Measurements from ENCODE around the gene CFTR. TPM values are rescaled to one million over a fixed set of nuclear protein-coding genes. Genes with fewer than 3 reads are reported as not detected.

CFTR gene
- total RNA-seq, 1 donor from 2014 or later, result 0.18 TPM

GRCh38 chr7:117564627-117565026, 84.8 kb downstream of the CFTR start:
- no peaks in the 10 kb centered on the region for H3K36me3 Mint-ChIP-seq (ENCODE audit: low read depth, unreplicated experiment)
- no peaks in the 10 kb centered on the region for H3K4me1 Mint-ChIP-seq (ENCODE audit: unreplicated experiment)
- no peak for TF ChIP-seq CTCF (IDR thresholded peaks at IDR 0.05; ENCODE audit: unreplicated experiment)
- no peak overlapping the region for H3K4me3 Mint-ChIP-seq (ENCODE audit: unreplicated experiment)
- DNase-seq (ENCODE audit: low spot score), result no peak
- H3K9me3 Mint-ChIP-seq (ENCODE audit: unreplicated experiment), result no peaks in the 10 kb centered on the region
- no peaks in the 10 kb centered on the region for H3K27me3 Mint-ChIP-seq (ENCODE audit: unreplicated experiment)
- H3K27ac Mint-ChIP-seq (ENCODE audit: unreplicated experiment), result no peak overlapping the region

GRCh38 chr7:117565226-117565625, 85.4 kb downstream of the CFTR start:
- no peaks in the 10 kb centered on the region for H3K4me1 Mint-ChIP-seq (ENCODE audit: unreplicated experiment)
- H3K4me3 Mint-ChIP-seq (ENCODE audit: unreplicated experiment), result no peak overlapping the region
- H3K27me3 Mint-ChIP-seq (ENCODE audit: unreplicated experiment), result no peaks in the 10 kb centered on the region
- no peak for TF ChIP-seq CTCF (IDR thresholded peaks at IDR 0.05; ENCODE audit: unreplicated experiment)
- DNase-seq (ENCODE audit: low spot score), result no peak
- H3K9me3 Mint-ChIP-seq (ENCODE audit: unreplicated experiment), result no peaks in the 10 kb centered on the region
- no peak overlapping the region for H3K27ac Mint-ChIP-seq (ENCODE audit: unreplicated experiment)
- no peaks in the 10 kb centered on the region for H3K36me3 Mint-ChIP-seq (ENCODE audit: low read depth, unreplicated experiment)

- H3K4me3 Mint-ChIP-seq (ENCODE audit: unreplicated experiment), result no peak overlapping the region
- H3K27me3 Mint-ChIP-seq (ENCODE audit: unreplicated experiment), result no peaks in the 10 kb centered on the region
- H3K27ac Mint-ChIP-seq (ENCODE audit: unreplicated experiment), result no peak overlapping the region
- H3K4me1 Mint-ChIP-seq (ENCODE audit: unreplicated experiment), result no peaks in the 10 kb centered on the region
- no peaks in the 10 kb centered on the region for H3K9me3 Mint-ChIP-seq (ENCODE audit: unreplicated experiment)
- DNase-seq (ENCODE audit: low spot score), result no peak
- no peak for TF ChIP-seq CTCF (IDR thresholded peaks at IDR 0.05; ENCODE audit: unreplicated experiment)
- no peaks in the 10 kb centered on the region for H3K36me3 Mint-ChIP-seq (ENCODE audit: low read depth, unreplicated experiment)
Measured at GRCh38 chr7:117567781-117568180, 88.0 kb downstream of the CFTR start.

- no peak for DNase-seq (ENCODE audit: low spot score)
- Mint-ChIP-seq H3K9me3 (ENCODE audit: unreplicated experiment) (no peaks in the 10 kb centered on the region), H3K4me1 (ENCODE audit: unreplicated experiment) (peaks cover 3% of the 10 kb centered on the region), H3K27ac (ENCODE audit: unreplicated experiment) (no peak overlapping the region), H3K4me3 (ENCODE audit: unreplicated experiment) (no peak overlapping the region), H3K27me3 (ENCODE audit: unreplicated experiment) (no peaks in the 10 kb centered on the region), H3K36me3 (ENCODE audit: low read depth, unreplicated experiment) (no peaks in the 10 kb centered on the region)
- TF ChIP-seq CTCF (IDR thresholded peaks at IDR 0.05; ENCODE audit: unreplicated experiment), result no peak
Measured at GRCh38 chr7:117572856-117573620, 93.2 kb downstream of the CFTR start.

GRCh38 chr7:117581424-117581823, 101.6 kb downstream of the CFTR start:
- no peak for DNase-seq (ENCODE audit: low spot score)
- no peaks in the 10 kb centered on the region for H3K9me3 Mint-ChIP-seq (ENCODE audit: unreplicated experiment)
- no peak for TF ChIP-seq CTCF (IDR thresholded peaks at IDR 0.05; ENCODE audit: unreplicated experiment)
- H3K4me3 Mint-ChIP-seq (ENCODE audit: unreplicated experiment), result no peak overlapping the region
- peaks cover 3% of the 10 kb centered on the region for H3K4me1 Mint-ChIP-seq (ENCODE audit: unreplicated experiment)
- H3K27ac Mint-ChIP-seq (ENCODE audit: unreplicated experiment), result no peak overlapping the region
- no peaks in the 10 kb centered on the region for H3K27me3 Mint-ChIP-seq (ENCODE audit: unreplicated experiment)
- no peaks in the 10 kb centered on the region for H3K36me3 Mint-ChIP-seq (ENCODE audit: low read depth, unreplicated experiment)
